Suprapubic skin (tissue), 4 donors: ENCODE results near the gene SAMD10. TPM values are rescaled to one million over a fixed set of nuclear protein-coding genes. Genes with fewer than 3 reads are reported as not detected.

Source experiments
- DNase-seq, 2 donors: peaks; one replicate each; pipeline ENCODE4 v3.0.0-alpha.2; 2019; ENCODE audit warnings: low spot score in 2 of 2
- H3K27ac ChIP-seq: fragments of 200-600 bp; sonication (generic); one replicate; pipeline ENCODE4 v1.5.1; 2019
- H3K27me3 ChIP-seq: fragments of 200-600 bp; sonication (generic); one replicate; pipeline ENCODE4 v1.5.1; 2019
- H3K36me3 ChIP-seq: fragments of 200-600 bp; sonication (generic); one replicate; pipeline ENCODE4 v1.5.1; 2019
- H3K4me1 ChIP-seq: fragments of 200-600 bp; sonication (generic); one replicate; pipeline ENCODE4 v1.5.1; 2019
- H3K4me3 ChIP-seq: fragments of 200-600 bp; sonication (generic); one replicate; pipeline ENCODE4 v1.5.1; 2019; ENCODE audit warnings: mild to moderate bottlenecking
- H3K9me3 ChIP-seq: fragments of 200-600 bp; sonication (generic); one replicate; pipeline ENCODE4 v1.5.1; 2019
- EP300 ChIP-seq: sonication (generic); formaldehyde crosslinking; IDR thresholded peaks from one replicate; pipeline ENCODE4 v1.6.1; 2017; ENCODE audit warnings: antibody characterized with exemption
- POLR2A ChIP-seq, 2 donors: fragments of 450-650 bp; IDR thresholded peaks; one replicate each; pipeline ENCODE4 v1.6.1; 2017; ENCODE audit warnings: antibody characterized with exemption in 2 of 2, mild to moderate bottlenecking in 2 of 2, moderate library complexity in 2 of 2
- POLR2AphosphoS5 ChIP-seq, 3 donors: sonication (generic); formaldehyde crosslinking; IDR thresholded peaks; one replicate each; pipeline ENCODE4 v1.6.1; 2017; ENCODE audit warnings: antibody characterized with exemption in 3 of 3
- WGBS: methylation state at CpG from one replicate; pipeline ENCODE4 v1.1.5; 2018; 5-methylcytosine and 5-hydroxymethylcytosine counted together
- total RNA-seq, 4 donors: library from RNA; depleted of rRNA; stranded (reverse); fragments of >200 nt; gene quantifications; one replicate each; pipeline ENCODE4 v1.1.0, GENCODE V29; 2016
- TF ChIP-seq, protein P1 (sequence below), 2 donors: fragments of 200-600 bp in 1 of 2; fragments of 450-650 bp in 1 of 2; sonication (generic) in 1 of 2; IDR thresholded peaks; one replicate each; pipeline ENCODE4 v1.5.1; 2016 to 2019; ENCODE audit warnings: antibody characterized with exemption in 2 of 2, mild to moderate bottlenecking in 1 of 2, moderate library complexity in 1 of 2

Gene SAMD10
- total RNA-seq, 4 donors from 2014 or later: 7.2 to 15.8 (median 9.6) TPM

DNA sequence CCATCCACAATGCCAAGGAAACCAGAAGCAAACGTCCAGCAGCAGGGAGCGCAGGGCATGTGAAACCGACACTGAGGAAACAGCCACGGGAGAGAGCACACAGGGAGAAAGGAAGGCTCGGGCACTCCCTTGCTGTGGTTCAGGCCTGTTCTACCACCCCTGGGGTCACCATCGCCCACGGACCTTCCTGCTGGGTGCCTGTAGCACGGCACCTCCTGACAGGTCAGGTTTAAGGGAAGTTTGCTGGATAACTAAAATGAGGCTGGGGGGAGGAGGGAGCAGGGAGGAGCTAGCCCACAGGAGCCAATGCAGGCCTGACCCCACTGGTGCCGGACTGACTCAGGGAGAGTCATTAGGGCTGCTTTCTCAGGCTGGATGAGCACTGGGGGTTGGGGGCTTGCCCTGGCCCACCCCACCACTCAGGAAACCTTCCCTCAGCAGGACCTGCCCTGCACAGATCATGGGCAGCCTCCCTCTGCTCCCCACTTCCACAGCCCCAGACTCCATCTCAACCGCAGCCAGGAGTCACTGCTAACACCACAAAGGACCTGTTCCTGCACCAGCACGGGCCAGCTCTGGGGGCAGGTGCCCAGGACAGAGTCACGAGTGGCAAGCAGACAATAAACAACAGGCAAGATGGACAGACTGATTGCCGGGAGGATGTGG lies 25.5 kb downstream of the SAMD10 start:
- TF ChIP-seq, protein P1, sequence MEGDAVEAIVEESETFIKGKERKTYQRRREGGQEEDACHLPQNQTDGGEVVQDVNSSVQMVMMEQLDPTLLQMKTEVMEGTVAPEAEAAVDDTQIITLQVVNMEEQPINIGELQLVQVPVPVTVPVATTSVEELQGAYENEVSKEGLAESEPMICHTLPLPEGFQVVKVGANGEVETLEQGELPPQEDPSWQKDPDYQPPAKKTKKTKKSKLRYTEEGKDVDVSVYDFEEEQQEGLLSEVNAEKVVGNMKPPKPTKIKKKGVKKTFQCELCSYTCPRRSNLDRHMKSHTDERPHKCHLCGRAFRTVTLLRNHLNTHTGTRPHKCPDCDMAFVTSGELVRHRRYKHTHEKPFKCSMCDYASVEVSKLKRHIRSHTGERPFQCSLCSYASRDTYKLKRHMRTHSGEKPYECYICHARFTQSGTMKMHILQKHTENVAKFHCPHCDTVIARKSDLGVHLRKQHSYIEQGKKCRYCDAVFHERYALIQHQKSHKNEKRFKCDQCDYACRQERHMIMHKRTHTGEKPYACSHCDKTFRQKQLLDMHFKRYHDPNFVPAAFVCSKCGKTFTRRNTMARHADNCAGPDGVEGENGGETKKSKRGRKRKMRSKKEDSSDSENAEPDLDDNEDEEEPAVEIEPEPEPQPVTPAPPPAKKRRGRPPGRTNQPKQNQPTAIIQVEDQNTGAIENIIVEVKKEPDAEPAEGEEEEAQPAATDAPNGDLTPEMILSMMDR (IDR thresholded peaks at IDR 0.05): no peak
- Histone ChIP-seq H3K27me3 (no peaks in the 10 kb centered on the region), H3K9me3 (no peaks in the 10 kb centered on the region), H3K4me3 (no peak overlapping the region), H3K27ac (no peak overlapping the region), H3K4me1 (peaks cover 87% of the 10 kb centered on the region), H3K36me3 (peaks cover under 1% of the 10 kb centered on the region)
- WGBS: 78% methylated on average over 13 of the region's 13 CpGs
- no peak for DNase-seq

DNA sequence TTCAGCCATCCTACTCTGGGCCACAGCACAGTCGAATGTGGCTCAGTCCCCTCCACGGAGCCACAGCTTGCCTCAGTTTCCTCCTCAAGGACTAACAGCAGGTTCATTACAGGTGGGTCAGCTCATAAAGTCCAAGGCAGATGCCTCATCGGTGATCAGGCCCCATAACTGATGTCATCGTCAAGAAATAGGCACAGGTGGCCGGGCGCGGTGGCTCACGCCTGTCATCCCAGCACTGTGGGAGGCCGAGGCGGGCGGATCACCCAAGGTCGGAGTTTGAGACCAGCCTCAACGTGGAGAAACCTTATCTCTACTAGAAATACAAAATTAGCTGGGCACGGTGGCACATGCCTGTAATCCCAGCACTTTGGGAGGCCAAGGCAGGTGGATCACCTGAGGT lies 26.7 kb downstream of the SAMD10 start:
- no peak for DNase-seq
- Histone ChIP-seq H3K4me3 (no peak overlapping the region), H3K4me1 (peaks cover 90% of the 10 kb centered on the region), H3K36me3 (no peaks in the 10 kb centered on the region), H3K9me3 (no peaks in the 10 kb centered on the region), H3K27me3 (no peaks in the 10 kb centered on the region), H3K27ac (no peak overlapping the region)
- no peak for TF ChIP-seq POLR2A (IDR thresholded peaks at IDR 0.05)
- no peak for TF ChIP-seq EP300
- TF ChIP-seq, protein P1 (IDR thresholded peaks at IDR 0.05): no peak
- TF ChIP-seq POLR2AphosphoS5 (IDR thresholded peaks at IDR 0.05): no peak
- WGBS: 86% methylated on average over 14 of the region's 14 CpGs

DNA sequence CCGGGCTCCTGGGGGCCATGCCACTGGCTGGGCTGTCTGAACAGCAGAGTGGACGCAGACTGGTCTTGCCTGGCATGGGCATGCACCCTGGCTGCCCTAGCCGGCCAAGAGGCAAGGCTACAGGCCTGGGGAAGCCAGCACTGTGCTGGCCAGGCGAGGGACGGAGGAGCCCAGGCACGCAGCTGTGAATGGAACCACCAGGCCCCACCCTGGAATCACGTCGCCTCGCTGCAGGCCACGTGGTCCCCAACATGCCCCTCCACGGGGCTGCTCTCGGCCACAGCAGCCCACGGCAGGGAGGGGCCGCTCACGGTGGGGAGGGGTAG lies 27.3 kb downstream of the SAMD10 start:
- Histone ChIP-seq H3K27ac (peak overlapping the region; percentile 42), H3K4me3 (no peak overlapping the region)
- WGBS: 20% methylated on average over 1 of the region's 15 CpGs

GRCh38 chr20:63951398-63952209 lies 27.8 kb downstream of the SAMD10 start:
- Histone ChIP-seq H3K4me3 (no peak overlapping the region), H3K36me3 (no peaks in the 10 kb centered on the region), H3K4me1 (peaks cover 88% of the 10 kb centered on the region), H3K27me3 (no peaks in the 10 kb centered on the region), H3K27ac (peak overlapping the region; percentile 48), H3K9me3 (no peaks in the 10 kb centered on the region)
- WGBS: 62% methylated on average over 7 of the region's 17 CpGs
- TF ChIP-seq POLR2AphosphoS5 (IDR thresholded peaks at IDR 0.05) (no peak), EP300 (no peak), POLR2A (IDR thresholded peaks at IDR 0.05) (no peak)
- TF ChIP-seq, protein P1 (IDR thresholded peaks at IDR 0.05): no peak
- DNase-seq: no peak

More for the DNA sequence above, 27.3 kb downstream of the SAMD10 start:
- no peak for DNase-seq
- no peak for TF ChIP-seq POLR2A (IDR thresholded peaks at IDR 0.05)
- TF ChIP-seq, protein P1 (IDR thresholded peaks at IDR 0.05): no peak
- TF ChIP-seq POLR2AphosphoS5 (IDR thresholded peaks at IDR 0.05): no peak
- TF ChIP-seq EP300: no peak
- Histone ChIP-seq H3K36me3 (no peaks in the 10 kb centered on the region), H3K9me3 (no peaks in the 10 kb centered on the region), H3K27me3 (no peaks in the 10 kb centered on the region), H3K4me1 (peaks cover 90% of the 10 kb centered on the region)

GRCh38 chr20:63950701-63951397 lies 28.6 kb downstream of the SAMD10 start:
- Histone ChIP-seq H3K4me3 (no peak overlapping the region), H3K9me3 (no peaks in the 10 kb centered on the region), H3K4me1 (peaks cover 88% of the 10 kb centered on the region), H3K27me3 (no peaks in the 10 kb centered on the region), H3K36me3 (peaks cover 7% of the 10 kb centered on the region), H3K27ac (peak overlapping the region; percentile 76)
- DNase-seq: no peak
- TF ChIP-seq POLR2AphosphoS5 (IDR thresholded peaks at IDR 0.05) (no peak), EP300 (no peak), POLR2A (IDR thresholded peaks at IDR 0.05) (no peak)
- TF ChIP-seq, protein P1 (IDR thresholded peaks at IDR 0.05): no peak
- WGBS: 60% methylated on average over 1 of the region's 20 CpGs
